ENCODE data around the gene PLEKHA5. TPM values are rescaled to one million over a fixed set of nuclear protein-coding genes. Genes with fewer than 3 reads are reported as not detected.

Gene PLEKHA5
- 2.3 TPM for total RNA-seq (2013)
- under 1 TPM; 0.35 to 0.79 (median 0.41) TPM for polyA plus RNA-seq
- 0.56 and 0.69 TPM in 2 replicates for polyA minus RNA-seq
- 3.4 to 19.2 (median 5.9) reads per million in 11 experiments for total RNA-seq

GRCh38 chr12:19129486-19130223, at the start of gene PLEKHA5:
Gene PLEKHA5, plus strand, starts transcription at chr12:19129733. Its CDS starts 67 bp downstream, at chr12:19129800.
- Histone ChIP-seq H3K4me1 (ENCODE audit: control insufficient read depth in 1 of 2, insufficient read depth in 2 of 2, low read length in 2 of 2) (peaks cover 8 to 18% of the 10 kb centered on the region in 2 donors), H3K9ac (ENCODE audit: insufficient read depth, low read length, poor library complexity, severe bottlenecking) (peak within 1 kb of the TSS; percentile 68), H2AFZ (ENCODE audit: insufficient read depth, low read depth, low read length, poor library complexity, severe bottlenecking) (peak within 1 kb of the TSS; percentile 89), H3K36me3 (replicated peaks in 1 of 2; ENCODE audit: control insufficient read depth in 1 of 2, insufficient read depth in 2 of 2, low read length in 2 of 2) (no peaks in the 10 kb centered on the region), H3K9me3 (replicated peaks in 1 of 2; ENCODE audit: control insufficient read depth in 1 of 2, insufficient read depth in 1 of 2, low read length in 2 of 2) (no peaks in the 10 kb centered on the region), H3K4me2 (replicated peaks; ENCODE audit: extremely low read depth, low read length, poor library complexity, severe bottlenecking) (peak within 1 kb of the TSS; percentile 100), H3K4me3 (replicated peaks in 1 of 3; ENCODE audit: low read depth in 2 of 3, low read length in 3 of 3) (peak within 1 kb of the TSS; percentile 46 to 91 (median 81)), H4K20me1 (ENCODE audit: insufficient read depth, low read length) (no peaks in the 10 kb centered on the region), H3K79me2 (ENCODE audit: insufficient read depth, low read length) (no peaks in the 10 kb centered on the region), H3K27ac (ENCODE audit: low read depth in 1 of 2, low read length in 2 of 2) (peak within 1 kb of the TSS in 1 of 2 donors; percentile 26), H3K27me3 (ENCODE audit: control insufficient read depth in 2 of 2, insufficient read depth in 2 of 2, low read length in 2 of 2) (peaks cover 0 to 6% of the 10 kb centered on the region in 2 donors)
- Mint-ChIP-seq H3K4me1 (peaks cover 16% of the 10 kb centered on the region), H3K9me3 (peaks cover 0 to 18% (median 11%) of the 10 kb centered on the region in 7 donors), H3K36me3 (peaks cover 2 to 4% of the 10 kb centered on the region in 2 donors), H3K27ac (peak within 1 kb of the TSS in 3 of 7 donors; percentile 26 to 80 (median 33)), H3K4me3 (peak within 1 kb of the TSS; percentile 92 to 98), H3K27me3 (ENCODE audit: low read depth in 3 of 3) (peaks cover 6 to 24% (median 8%) of the 10 kb centered on the region in 3 donors)
- TF ChIP-seq CTCF (IDR thresholded peaks at IDR 0.05), result no peak
- intact Hi-C loops (cut with micrococcal nuclease), result no loop called here
- under 1% methylated on average over 97 of the region's 103 CpGs for WGBS (ENCODE audit: insufficient coverage)
- peak in 2 of 3 donors; percentile 10 to 27 for DNase-seq

DNA sequence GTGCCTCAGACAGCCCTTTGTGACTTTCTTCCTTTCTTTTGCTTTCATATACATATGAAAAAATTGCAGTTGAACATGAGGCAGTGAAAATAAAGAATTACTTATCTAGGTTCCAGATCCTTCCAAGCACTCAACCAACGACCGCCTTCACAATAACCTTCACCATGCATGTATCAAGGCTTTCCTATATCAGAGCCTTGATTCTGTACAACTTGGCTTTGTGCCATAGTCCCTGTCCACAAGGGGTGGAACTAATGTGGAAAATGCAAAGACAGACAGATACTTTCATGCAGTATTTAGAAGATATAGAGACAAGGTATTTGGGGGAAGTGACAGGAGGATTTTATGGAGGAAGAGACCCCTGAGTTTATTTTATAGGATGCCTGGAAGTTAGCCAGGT, 48.6 kb upstream of the PLEKHA5 start:
- no peak overlapping the region for H3K27ac ChIP-seq (ENCODE audit: low read depth in 1 of 2, low read length in 2 of 2)
- H3K4me3 ChIP-seq (replicated peaks in 1 of 3; ENCODE audit: low read depth in 2 of 3, low read length in 3 of 3), result no peak overlapping the region
- H3K79me2 ChIP-seq (ENCODE audit: insufficient read depth, low read length), result no peaks in the 10 kb centered on the region
- TF ChIP-seq CTCF (IDR thresholded peaks at IDR 0.05), result no peak
- no peak overlapping the region for H3K4me3 Mint-ChIP-seq
- H2AFZ ChIP-seq (ENCODE audit: insufficient read depth, low read depth, low read length, poor library complexity, severe bottlenecking), result no peak overlapping the region
- H3K4me1 ChIP-seq (ENCODE audit: control insufficient read depth in 1 of 2, insufficient read depth in 2 of 2, low read length in 2 of 2), result no peaks in the 10 kb centered on the region
- WGBS (ENCODE audit: insufficient coverage), result no CpG with 5 or more reads among the region's 2 CpGs
- DNase-seq, result no peak
- no peaks in the 10 kb centered on the region for H4K20me1 ChIP-seq (ENCODE audit: insufficient read depth, low read length)
- no peaks in the 10 kb centered on the region for H3K27me3 Mint-ChIP-seq (ENCODE audit: low read depth in 3 of 3)
- no peaks in the 10 kb centered on the region for H3K36me3 ChIP-seq (replicated peaks in 1 of 2; ENCODE audit: control insufficient read depth in 1 of 2, insufficient read depth in 2 of 2, low read length in 2 of 2)
- no peak overlapping the region for H3K27ac Mint-ChIP-seq
- H3K9ac ChIP-seq (ENCODE audit: insufficient read depth, low read length, poor library complexity, severe bottlenecking), result no peak overlapping the region
- no peak overlapping the region for H3K4me2 ChIP-seq (replicated peaks; ENCODE audit: extremely low read depth, low read length, poor library complexity, severe bottlenecking)
- H3K4me1 Mint-ChIP-seq, result no peaks in the 10 kb centered on the region
- H3K27me3 ChIP-seq (ENCODE audit: control insufficient read depth in 2 of 2, insufficient read depth in 2 of 2, low read length in 2 of 2), result no peaks in the 10 kb centered on the region
- no peaks in the 10 kb centered on the region for H3K36me3 Mint-ChIP-seq
- H3K9me3 Mint-ChIP-seq, result peaks cover 0 to 24% (median 2%) of the 10 kb centered on the region in 7 donors
- intact Hi-C loops (cut with micrococcal nuclease), result no loop called here
- peaks cover 0 to 4% of the 10 kb centered on the region in 2 donors for H3K9me3 ChIP-seq (replicated peaks in 1 of 2; ENCODE audit: control insufficient read depth in 1 of 2, insufficient read depth in 1 of 2, low read length in 2 of 2)
